Tibial nerve (tissue), 3 donors: ENCODE results near the gene POLE4.

Experiments
- POLR2A ChIP-seq, 2 donors: fragments of 450-650 bp; IDR thresholded peaks; one replicate each; pipeline ENCODE4 v1.6.1; 2017; ENCODE audit warnings: antibody characterized with exemption in 2 of 2, mild to moderate bottlenecking in 2 of 2, moderate library complexity in 2 of 2
- TF ChIP-seq, protein P1 (sequence below), 5 experiments: fragments of 200-600 bp in 3 of 5; fragments of 450-650 bp in 2 of 5; sonication (generic) in 3 of 5; IDR thresholded peaks; one replicate each; pipeline ENCODE4 v1.5.1; 2016 to 2019; ENCODE audit warnings: antibody characterized with exemption in 5 of 5, mild to moderate bottlenecking in 3 of 5, moderate library complexity in 2 of 5

DNA sequence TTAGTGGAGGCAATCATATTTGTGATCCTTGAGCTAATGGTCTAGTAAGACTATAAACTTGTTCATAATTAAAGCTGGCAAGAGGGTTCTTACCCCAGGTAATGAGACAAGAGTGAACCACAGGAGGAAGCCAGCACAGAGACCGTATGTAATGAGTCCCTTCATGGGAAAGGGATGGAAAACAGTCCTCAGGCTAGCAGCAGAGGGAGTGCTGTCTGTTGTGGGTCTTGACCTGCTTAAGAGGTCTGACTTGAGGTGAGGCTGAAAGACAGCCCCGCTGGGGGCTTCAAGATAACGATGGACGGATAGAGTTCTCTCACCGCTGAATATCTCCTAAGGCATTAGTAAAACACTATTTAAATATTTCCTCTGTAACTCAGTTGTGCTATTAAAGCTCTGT, 16.2 kb upstream of the POLE4 start:
- no peak for TF ChIP-seq POLR2A (IDR thresholded peaks at IDR 0.05)
- TF ChIP-seq, protein P1, sequence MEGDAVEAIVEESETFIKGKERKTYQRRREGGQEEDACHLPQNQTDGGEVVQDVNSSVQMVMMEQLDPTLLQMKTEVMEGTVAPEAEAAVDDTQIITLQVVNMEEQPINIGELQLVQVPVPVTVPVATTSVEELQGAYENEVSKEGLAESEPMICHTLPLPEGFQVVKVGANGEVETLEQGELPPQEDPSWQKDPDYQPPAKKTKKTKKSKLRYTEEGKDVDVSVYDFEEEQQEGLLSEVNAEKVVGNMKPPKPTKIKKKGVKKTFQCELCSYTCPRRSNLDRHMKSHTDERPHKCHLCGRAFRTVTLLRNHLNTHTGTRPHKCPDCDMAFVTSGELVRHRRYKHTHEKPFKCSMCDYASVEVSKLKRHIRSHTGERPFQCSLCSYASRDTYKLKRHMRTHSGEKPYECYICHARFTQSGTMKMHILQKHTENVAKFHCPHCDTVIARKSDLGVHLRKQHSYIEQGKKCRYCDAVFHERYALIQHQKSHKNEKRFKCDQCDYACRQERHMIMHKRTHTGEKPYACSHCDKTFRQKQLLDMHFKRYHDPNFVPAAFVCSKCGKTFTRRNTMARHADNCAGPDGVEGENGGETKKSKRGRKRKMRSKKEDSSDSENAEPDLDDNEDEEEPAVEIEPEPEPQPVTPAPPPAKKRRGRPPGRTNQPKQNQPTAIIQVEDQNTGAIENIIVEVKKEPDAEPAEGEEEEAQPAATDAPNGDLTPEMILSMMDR (IDR thresholded peaks at IDR 0.05), result no peak
